H1 (cell line): ENCODE results near the gene RBFOX1. TPM values are rescaled to one million over a fixed set of nuclear protein-coding genes. Genes with fewer than 3 reads are reported as not detected.
A peak's percentile ranks its signal among the peaks of the same experiment; 100 is the strongest.

Experiments
- RAD21 ChIP-seq, 2 experiments: IDR thresholded peaks in 1 of 2; conservative IDR thresholded peaks in 1 of 2; 2 replicates each; pipeline ENCODE4 v1.6.1; 2011; ENCODE audit warnings: low read depth in 2 of 2, low read length in 2 of 2, improper control_type of control experiment in 1 of 2, inconsistent platforms in 1 of 2, mild to moderate bottlenecking in 1 of 2, moderate library complexity in 1 of 2
- polyA plus RNA-seq, 7 experiments: library from polyadenylated mRNA; depleted of rRNA in 3 of 7; stranded (reverse) in 5 of 7; unstranded in 2 of 7; fragments of >200 nt in 5 of 7; fragments of 200-250 nt in 2 of 7; gene quantifications; 1 replicate in 5 of 7; 2 replicates in 1 of 7; 4 replicates in 1 of 7; pipeline versions ENCODE4 v1.2.1 to v1.2.3, GENCODE V29; 2011 to 2013; ENCODE audit warnings: missing spikeins in 2 of 7, mixed read lengths in 2 of 7
- total RNA-seq: library from RNA; stranded (reverse); fragmentation: NEBNext Ultra II Directional; extraction: Animal tissue kit (Norgen Biotek cat#: 25700); gene quantifications from 2 replicates; pipeline ENCODE4 v1.2.1, GENCODE V29; 2021

The RBFOX1 gene
- total and polyA plus RNA-seq, 2 of the 8 experiments (the other 6 are each of a cell fraction or from before 2014, with no cell fraction given), result 1.7 to 2.8 TPM

DNA sequence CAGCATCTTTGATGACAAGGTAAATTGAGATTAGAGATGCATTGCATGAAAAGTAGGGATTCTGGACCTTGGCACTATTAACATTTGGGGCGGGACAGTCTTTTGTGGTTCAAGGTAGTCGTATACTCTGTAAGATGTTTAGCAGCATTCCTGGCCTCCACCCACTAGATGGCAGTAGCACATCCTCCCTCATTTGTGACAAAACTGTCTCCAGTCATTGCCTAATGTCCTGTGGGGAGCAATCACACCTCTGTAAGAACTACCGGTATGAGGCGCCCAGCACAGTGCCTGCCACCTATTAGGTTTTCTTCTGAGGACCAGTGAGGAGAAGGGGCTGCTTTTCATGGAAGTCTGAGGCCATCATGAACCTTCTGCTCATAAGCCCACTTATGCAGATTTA lies 180.8 kb downstream of the RBFOX1 start (continued):
- peak; percentile 64 to 68 for TF ChIP-seq RAD21 (IDR thresholded peaks at IDR 0.05 in 1 of 2, conservative IDR thresholded peaks at IDR 0.05 in 1 of 2; ENCODE audit: low read depth in 2 of 2, low read length in 2 of 2)
